IMR-90 (cell line): Measurements from ENCODE around the gene WBP1. TPM values are rescaled to one million over a fixed set of nuclear protein-coding genes. Genes with fewer than 3 reads are reported as not detected.

Experiments
- ATAC-seq: fragments of 200-7000 bp; cut with Tn5 transposase; 2 replicates; pipeline ENCODE4 v1.9.1; 2020; ENCODE audit warnings: low read depth, mild to moderate bottlenecking, moderate library complexity
- BruUV-seq: library from RNA; stranded (reverse); fragments of 400-500 nt; replicated peaks from 2 replicates; lab custom pipeline; 2021; lab: Mats Ljungman, UMichigan
- CTCF ChIA-PET: fragments of 300-600 bp; formaldehyde crosslinking; extraction: SDS; loops from one replicate; lab custom pipeline; 2021; ENCODE audit warnings: antibody characterized with exemption; lab: Yijun Ruan, JAX
- POLR2A ChIA-PET: fragments of 300-600 bp; sonication (Branson Sonifier 250); formaldehyde crosslinking; loops from one replicate; lab custom pipeline; 2022; ENCODE audit warnings: antibody characterized with exemption; ENCODE audit not compliant: unreplicated experiment; lab: Charles Lee
- DNase-seq: peaks from one replicate; pipeline ENCODE4 v3.0.0; 2013
- H2AFZ ChIP-seq: replicated peaks from 2 replicates; pipeline ENCODE3; 2013; ENCODE audit warnings: low read length, mild to moderate bottlenecking; ENCODE audit not compliant: poor library complexity
- H2AK5ac ChIP-seq: 2 replicates; pipeline ENCODE4 v1.6.1; 2013; ENCODE audit warnings: low read depth, low read length, inconsistent platforms
- H2AK9ac ChIP-seq: replicated peaks from 2 replicates; pipeline ENCODE3; 2013; ENCODE audit warnings: mild to moderate bottlenecking, low read depth, low read length, moderate library complexity; ENCODE audit not compliant: poor library complexity
- H2BK120ac ChIP-seq: 2 replicates; pipeline ENCODE4 v1.6.1; 2013; ENCODE audit warnings: low read depth, low read length, inconsistent platforms
- H2BK15ac ChIP-seq: 3 replicates; pipeline ENCODE4 v1.6.1; 2013; ENCODE audit warnings: low read depth, low read length, inconsistent platforms
- H2BK20ac ChIP-seq: 2 replicates; pipeline ENCODE4 v1.6.1; 2013; ENCODE audit warnings: low read depth, mild to moderate bottlenecking, inconsistent platforms, low read length, moderate library complexity
- H2BK5ac ChIP-seq: 2 replicates; pipeline ENCODE4 v1.6.1; 2013; ENCODE audit warnings: mild to moderate bottlenecking, low read depth, low read length, inconsistent platforms; ENCODE audit not compliant: poor library complexity, severe bottlenecking
- H3K14ac ChIP-seq: replicated peaks from 2 replicates; pipeline ENCODE4 v1.6.1; 2013; ENCODE audit warnings: low read depth, low read length, inconsistent platforms
- H3K18ac ChIP-seq: 2 replicates; pipeline ENCODE4 v1.6.1; 2013; ENCODE audit warnings: low read depth, low read length, control low read depth
- H3K23ac ChIP-seq: 2 replicates; pipeline ENCODE4 v1.6.1; 2013; ENCODE audit warnings: low read depth, low read length, inconsistent platforms
- H3K27ac ChIP-seq: 2 replicates; pipeline ENCODE4 v1.5.1; 2013; ENCODE audit warnings: mild to moderate bottlenecking, control low read depth, low read length; ENCODE audit not compliant: insufficient read depth
- H3K27me3 ChIP-seq: 2 replicates; pipeline ENCODE4 v1.6.1; 2013; ENCODE audit warnings: low read length; ENCODE audit not compliant: control insufficient read depth, insufficient read depth
- H3K36me3 ChIP-seq: 2 replicates; pipeline ENCODE4 v1.6.1; 2013; ENCODE audit warnings: low read length, mixed read lengths; ENCODE audit not compliant: control insufficient read depth, insufficient read depth
- H3K4ac ChIP-seq: 2 replicates; pipeline ENCODE4 v1.6.1; 2013; ENCODE audit warnings: low read depth, low read length, inconsistent platforms
- H3K4me1 ChIP-seq: 2 replicates; pipeline ENCODE4 v1.6.1; 2013; ENCODE audit warnings: low read length, mixed read lengths; ENCODE audit not compliant: control insufficient read depth, insufficient read depth
- H3K4me2 ChIP-seq: 2 replicates; pipeline ENCODE4 v1.6.1; 2013; ENCODE audit warnings: low read depth, mild to moderate bottlenecking, control low read depth, low read length, moderate library complexity
- H3K4me3 ChIP-seq: 2 replicates; pipeline ENCODE4 v1.5.1; 2013; ENCODE audit warnings: low read depth, mild to moderate bottlenecking, control low read depth, low read length, moderate library complexity; ENCODE audit not compliant: insufficient read depth
- H3K56ac ChIP-seq: 2 replicates; pipeline ENCODE4 v1.6.1; 2013; ENCODE audit warnings: low read length, inconsistent platforms; ENCODE audit not compliant: insufficient read depth; ENCODE audit errors: extremely low read depth
- H3K79me1 ChIP-seq, 2 experiments: 2 replicates each; pipeline ENCODE4 v1.6.1; 2013; ENCODE audit warnings: low read length in 2 of 2, inconsistent platforms in 1 of 2, low read depth in 1 of 2
- H3K9ac ChIP-seq: 2 replicates; pipeline ENCODE4 v1.6.1; 2013; ENCODE audit warnings: low read depth, low read length, control low read depth
- H3K9me1 ChIP-seq: 2 replicates; pipeline ENCODE4 v1.6.1; 2013; ENCODE audit warnings: low read length, inconsistent platforms; ENCODE audit not compliant: insufficient read depth
- H3K9me3 ChIP-seq: 2 replicates; pipeline ENCODE4 v1.6.1; 2013; ENCODE audit warnings: low read length; ENCODE audit not compliant: control insufficient read depth, insufficient read depth
- H4K20me1 ChIP-seq: 2 replicates; pipeline ENCODE4 v1.6.1; 2013; ENCODE audit warnings: low read length, inconsistent platforms; ENCODE audit not compliant: insufficient read depth
- H4K5ac ChIP-seq: 2 replicates; pipeline ENCODE4 v1.6.1; 2013; ENCODE audit warnings: mild to moderate bottlenecking, low read depth, low read length, control low read depth
- H4K8ac ChIP-seq, 2 experiments: 2 replicates each; pipeline ENCODE4 v1.6.1; 2013; ENCODE audit warnings: low read depth in 2 of 2, low read length in 2 of 2, control low read depth in 1 of 2, inconsistent platforms in 1 of 2
- H4K91ac ChIP-seq: 2 replicates; pipeline ENCODE4 v1.6.1; 2013; ENCODE audit warnings: low read depth, low read length, inconsistent platforms; ENCODE audit not compliant: insufficient read depth
- CEBPB ChIP-seq: IDR thresholded peaks from 2 replicates; pipeline ENCODE4 v1.6.1; 2012; ENCODE audit warnings: low read depth, low read length, improper control_type of control experiment
- FOS ChIP-seq: fragments of 150-350 bp; IDR thresholded peaks from 2 replicates; pipeline ENCODE4 v1.6.1; 2016; ENCODE audit warnings: low read depth, low read length
- MXI1 ChIP-seq: IDR thresholded peaks from 2 replicates; pipeline ENCODE4 v1.6.1; 2012; ENCODE audit warnings: low read depth, mild to moderate bottlenecking, low read length, moderate library complexity, borderline replicate concordance
- NFE2L2 ChIP-seq: fragments of 150-350 bp; IDR thresholded peaks from 2 replicates; pipeline ENCODE4 v1.6.1; 2016; ENCODE audit warnings: low read depth, mild to moderate bottlenecking, low read length
- RAD21 ChIP-seq: IDR thresholded peaks from 2 replicates; pipeline ENCODE4 v1.6.1; 2012; ENCODE audit warnings: low read length, improper control_type of control experiment
- SMC3 ChIP-seq: fragments of 150-350 bp; IDR thresholded peaks from 2 replicates; pipeline ENCODE4 v1.6.1; 2016; ENCODE audit warnings: low read depth, mild to moderate bottlenecking, antibody characterized with exemption, low read length, moderate library complexity
- WGBS, 2 experiments: methylation state at CpG; one replicate each; pipeline versions ENCODE4 v1.1.5 to v1.1.7; 2013; ENCODE audit warnings: missing lambda C conversion rate in 2 of 2; ENCODE audit not compliant: insufficient read length in 1 of 2; ENCODE audit errors: extremely low coverage in 2 of 2; 5-methylcytosine and 5-hydroxymethylcytosine counted together
- dilution Hi-C: fragments of 300-500 bp; cut with HindIII; formaldehyde crosslinking; loops from one replicate; pipeline ENCODE4 v1.14.3; 2018; ENCODE audit warnings: low sequenced_read_pairs; ENCODE audit not compliant: unreplicated experiment
- in situ Hi-C: fragments of 300-500 bp; cut with MboI; formaldehyde crosslinking; loops from 3 replicates; pipeline ENCODE4 v1.14.3; 2019; ENCODE audit warnings: low sequenced_read_pairs, inconsistent platforms, mixed read lengths
- intact Hi-C: fragments of 100-400 bp; cut with micrococcal nuclease; formaldehyde crosslinking; loops from 2 replicates; pipeline ENCODE4 v1.10.0; 2022
- polyA plus RNA-seq, 3 experiments: library from polyadenylated mRNA; depleted of rRNA; stranded (reverse); fragments of >200 nt; gene quantifications; 2 replicates each; pipeline ENCODE4 v1.2.3, GENCODE V29; 2012; ENCODE audit warnings: low replicate concordance in 1 of 3
- total RNA-seq: library from RNA; depleted of rRNA; stranded (reverse); fragments of >200 nt; gene quantifications from 2 replicates; pipeline ENCODE4 v1.2.3, GENCODE V29; 2012

Gene WBP1
- total and polyA plus RNA-seq, 2 of the 4 experiments (the other 2 are of a cell fraction): 22.9 to 78.5 TPM

GRCh38 chr2:74486141-74486540 lies 27.9 kb downstream of the WBP1 start:
- WGBS, 2 experiments: 100% methylated on average over 1 of the region's 2 CpGs; no CpG with 5 or more reads in 1 of the 2 experiments
- in situ Hi-C loops (loop anchor here (25.0 kb wide), 1 partner anchor 376 kb away; no protein-coding TSS in a partner anchor), intact Hi-C loops (no loop called here), dilution Hi-C loops (no loop called here)
- Histone ChIP-seq H2AK5ac (no peak overlapping the region), H2AFZ (no peak overlapping the region), H2AK9ac (no peak overlapping the region), H3K56ac (no peak overlapping the region), H2BK20ac (no peak overlapping the region), H2BK120ac (no peak overlapping the region), H3K14ac (no peak overlapping the region), H3K36me3 (peaks cover 16% of the 10 kb centered on the region), H3K4me3 (no peak overlapping the region), H3K9me1 (peaks cover 9% of the 10 kb centered on the region; the same call in 1 of the 2 replicates), H4K8ac (no peak overlapping the region), H3K18ac (no peak overlapping the region), H4K5ac (no peak overlapping the region), H3K79me1 (peaks cover 22 to 57% of the 10 kb centered on the region in 2 experiments), H2BK15ac (no peak overlapping the region), H4K20me1 (peaks cover 3% of the 10 kb centered on the region; the same call in 1 of the 2 replicates), H3K4me1 (peaks cover 11% of the 10 kb centered on the region), H3K27ac (no peak overlapping the region), H3K23ac (no peak overlapping the region), H3K27me3 (no peaks in the 10 kb centered on the region), H2BK5ac (no peak overlapping the region), H3K4me2 (no peak overlapping the region), H3K9me3 (no peaks in the 10 kb centered on the region), H4K91ac (no peak overlapping the region), H3K4ac (no peak overlapping the region), H3K9ac (no peak overlapping the region)
- no TSS peak for BruUV-seq
- no peak for DNase-seq
- POLR2A ChIA-PET: no interaction called here
- TF ChIP-seq RAD21: no peak
- no peak for TF ChIP-seq NFE2L2
- no peak for TF ChIP-seq MXI1
- no peak for TF ChIP-seq FOS
- TF ChIP-seq CEBPB: no peak
- no peak for TF ChIP-seq SMC3
- ATAC-seq: no peak
- CTCF ChIA-PET: no interaction called here
